Measurements from ENCODE around the gene NUDT8. TPM values are rescaled to one million over a fixed set of nuclear protein-coding genes. Genes with fewer than 3 reads are reported as not detected.
"Not testable (repeated sequence)": the region's sequence is repeated elsewhere in the genome, so short reads cannot be mapped to it uniquely, and the experiment has no call there.

The NUDT8 gene
- total RNA-seq, 1 donor from 2014 or later, result 5.2 TPM

DNA sequence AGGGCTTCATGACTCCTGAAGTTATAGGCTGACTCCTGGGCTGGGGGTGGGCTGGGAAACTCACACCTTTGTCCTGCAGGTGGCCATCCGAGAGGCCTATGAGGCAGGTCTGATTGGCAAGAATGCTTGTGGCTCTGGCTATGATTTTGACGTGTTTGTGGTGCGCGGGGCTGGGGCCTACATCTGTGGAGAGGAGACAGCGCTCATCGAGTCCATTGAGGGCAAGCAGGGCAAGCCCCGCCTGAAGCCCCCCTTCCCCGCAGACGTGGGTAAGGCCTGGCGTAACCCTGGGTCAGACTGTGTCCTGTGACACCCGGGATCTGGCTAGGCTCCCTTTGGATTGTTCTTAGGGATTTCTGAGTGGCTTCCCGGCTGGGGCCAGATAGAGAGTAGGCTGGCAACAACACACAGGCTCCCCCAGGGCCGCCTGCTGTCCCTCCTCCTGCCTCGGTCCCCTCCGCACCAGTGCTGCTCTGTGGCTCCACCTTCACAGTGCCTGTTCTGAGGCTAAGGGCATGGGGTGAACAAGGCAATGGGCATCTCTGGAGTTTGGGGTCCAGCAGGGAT lies 19.4 kb downstream of the NUDT8 start:
- Histone ChIP-seq H3K9ac (ENCODE audit: low read depth in 1 of 3, low read length in 3 of 3) (no peak overlapping the region), H3K27ac (ENCODE audit: low read depth, low read length) (no peak overlapping the region), H3K36me3 (ENCODE audit: control insufficient read depth in 3 of 3, insufficient read depth in 3 of 3, low read length in 3 of 3) (peaks cover 40 to 54% (median 42%) of the 10 kb centered on the region in 3 donors), H3K4me1 (ENCODE audit: control insufficient read depth in 3 of 3, insufficient read depth in 3 of 3, low read length in 3 of 3) (peaks cover 30 to 47% (median 36%) of the 10 kb centered on the region in 3 donors), H3K9me3 (ENCODE audit: control insufficient read depth in 3 of 3, low read length in 3 of 3) (no peaks in the 10 kb centered on the region), H3K27me3 (ENCODE audit: control insufficient read depth in 3 of 3, insufficient read depth in 3 of 3, low read length in 3 of 3) (peaks cover 6 to 11% (median 9%) of the 10 kb centered on the region in 3 donors), H3K4me3 (ENCODE audit: low read length in 3 of 3) (no peak overlapping the region)

DNA sequence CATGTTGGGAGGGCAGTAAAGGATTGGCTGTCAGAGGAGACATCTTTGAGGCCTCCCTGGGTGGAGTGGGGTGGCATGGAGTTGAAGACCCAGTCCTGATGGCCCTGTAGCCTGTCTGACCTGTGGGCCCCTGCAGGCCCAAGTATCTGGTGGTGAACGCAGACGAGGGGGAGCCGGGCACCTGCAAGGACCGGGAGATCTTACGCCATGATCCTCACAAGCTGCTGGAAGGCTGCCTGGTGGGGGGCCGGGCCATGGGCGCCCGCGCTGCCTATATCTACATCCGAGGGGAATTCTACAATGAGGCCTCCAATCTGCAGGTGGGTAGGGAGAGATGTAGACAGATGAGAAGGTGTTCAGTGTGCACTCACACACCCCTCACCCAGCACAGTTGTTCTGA lies 20.4 kb downstream of the NUDT8 start:
- H3K27me3 ChIP-seq (ENCODE audit: control insufficient read depth in 3 of 3, insufficient read depth in 3 of 3, low read length in 3 of 3), result no peaks in the 10 kb centered on the region
- H3K36me3 ChIP-seq (ENCODE audit: control insufficient read depth in 3 of 3, insufficient read depth in 3 of 3, low read length in 3 of 3), result peaks cover 40 to 54% (median 42%) of the 10 kb centered on the region in 3 donors
- no peak overlapping the region for H3K9ac ChIP-seq (ENCODE audit: low read depth in 1 of 3, low read length in 3 of 3)
- H3K4me3 ChIP-seq (ENCODE audit: low read length in 3 of 3), result no peak overlapping the region
- H3K9me3 ChIP-seq (ENCODE audit: control insufficient read depth in 3 of 3, low read length in 3 of 3), result no peaks in the 10 kb centered on the region
- H3K27ac ChIP-seq (ENCODE audit: low read depth, low read length), result no peak overlapping the region
- peaks cover 33 to 43% (median 39%) of the 10 kb centered on the region in 3 donors for H3K4me1 ChIP-seq (ENCODE audit: control insufficient read depth in 3 of 3, insufficient read depth in 3 of 3, low read length in 3 of 3)

DNA sequence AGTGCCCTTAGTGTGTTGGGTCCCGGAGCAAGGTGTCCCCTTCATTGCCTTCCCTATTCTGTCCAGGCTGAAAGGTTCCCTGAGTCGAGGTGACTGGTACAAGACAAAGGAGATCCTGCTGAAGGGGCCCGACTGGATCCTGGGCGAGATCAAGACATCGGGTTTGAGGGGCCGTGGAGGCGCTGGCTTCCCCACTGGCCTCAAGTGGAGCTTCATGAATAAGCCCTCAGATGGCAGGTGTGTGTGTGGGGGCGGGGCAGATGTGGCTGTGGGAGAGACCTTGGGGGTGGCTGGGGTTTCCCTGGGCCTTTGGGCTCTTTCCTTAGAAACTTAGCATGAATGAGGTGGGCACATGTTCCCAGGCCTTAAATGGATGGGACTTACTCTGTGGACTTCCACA lies 21.3 kb downstream of the NUDT8 start:
- Histone ChIP-seq H3K27ac (ENCODE audit: low read depth, low read length) (no peak overlapping the region), H3K27me3 (ENCODE audit: control insufficient read depth in 3 of 3, insufficient read depth in 3 of 3, low read length in 3 of 3) (no peaks in the 10 kb centered on the region), H3K36me3 (ENCODE audit: control insufficient read depth in 3 of 3, insufficient read depth in 3 of 3, low read length in 3 of 3) (peaks cover 40 to 53% (median 42%) of the 10 kb centered on the region in 3 donors), H3K9ac (ENCODE audit: low read depth in 1 of 3, low read length in 3 of 3) (peak overlapping the region in 1 of 3 donors; percentile 99), H3K9me3 (ENCODE audit: control insufficient read depth in 3 of 3, low read length in 3 of 3) (no peaks in the 10 kb centered on the region), H3K4me3 (ENCODE audit: low read length in 3 of 3) (no peak overlapping the region), H3K4me1 (ENCODE audit: control insufficient read depth in 3 of 3, insufficient read depth in 3 of 3, low read length in 3 of 3) (peaks cover 26 to 35% (median 30%) of the 10 kb centered on the region in 3 donors)

DNA sequence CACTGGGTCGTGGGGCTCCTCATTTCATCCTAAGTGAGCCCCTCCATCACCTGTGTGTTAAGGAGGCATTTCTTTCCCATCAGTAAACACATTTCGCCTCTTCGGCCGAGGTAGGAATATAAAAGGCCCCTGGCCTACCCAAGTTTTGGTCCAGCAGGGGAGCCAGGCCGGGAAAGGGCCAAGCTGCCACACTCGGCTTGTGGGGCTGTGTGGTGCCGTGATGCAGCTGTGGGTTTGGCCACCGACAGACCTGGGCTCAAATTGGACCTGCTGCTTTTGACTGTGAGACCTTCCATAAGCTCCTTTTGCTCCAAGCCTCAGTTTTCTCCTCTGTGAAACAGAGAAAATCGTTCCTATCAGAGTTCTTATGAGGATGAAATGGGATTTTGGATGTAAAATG lies 22.2 kb downstream of the NUDT8 start:
- peak overlapping the region; percentile 95 to 99 (median 97) for H3K4me3 ChIP-seq (ENCODE audit: low read length in 3 of 3)
- peaks cover 36 to 44% (median 39%) of the 10 kb centered on the region in 3 donors for H3K36me3 ChIP-seq (ENCODE audit: control insufficient read depth in 3 of 3, insufficient read depth in 3 of 3, low read length in 3 of 3)
- H3K9ac ChIP-seq (ENCODE audit: low read depth in 1 of 3, low read length in 3 of 3), result peak overlapping the region; percentile 98 to 99 (median 99)
- H3K4me1 ChIP-seq (ENCODE audit: control insufficient read depth in 3 of 3, insufficient read depth in 3 of 3, low read length in 3 of 3), result peaks cover 26 to 35% (median 29%) of the 10 kb centered on the region in 3 donors
- no peaks in the 10 kb centered on the region for H3K27me3 ChIP-seq (ENCODE audit: control insufficient read depth in 3 of 3, insufficient read depth in 3 of 3, low read length in 3 of 3)
- no peaks in the 10 kb centered on the region for H3K9me3 ChIP-seq (ENCODE audit: control insufficient read depth in 3 of 3, low read length in 3 of 3)
- peak overlapping the region; percentile 88 for H3K27ac ChIP-seq (ENCODE audit: low read depth, low read length)

DNA sequence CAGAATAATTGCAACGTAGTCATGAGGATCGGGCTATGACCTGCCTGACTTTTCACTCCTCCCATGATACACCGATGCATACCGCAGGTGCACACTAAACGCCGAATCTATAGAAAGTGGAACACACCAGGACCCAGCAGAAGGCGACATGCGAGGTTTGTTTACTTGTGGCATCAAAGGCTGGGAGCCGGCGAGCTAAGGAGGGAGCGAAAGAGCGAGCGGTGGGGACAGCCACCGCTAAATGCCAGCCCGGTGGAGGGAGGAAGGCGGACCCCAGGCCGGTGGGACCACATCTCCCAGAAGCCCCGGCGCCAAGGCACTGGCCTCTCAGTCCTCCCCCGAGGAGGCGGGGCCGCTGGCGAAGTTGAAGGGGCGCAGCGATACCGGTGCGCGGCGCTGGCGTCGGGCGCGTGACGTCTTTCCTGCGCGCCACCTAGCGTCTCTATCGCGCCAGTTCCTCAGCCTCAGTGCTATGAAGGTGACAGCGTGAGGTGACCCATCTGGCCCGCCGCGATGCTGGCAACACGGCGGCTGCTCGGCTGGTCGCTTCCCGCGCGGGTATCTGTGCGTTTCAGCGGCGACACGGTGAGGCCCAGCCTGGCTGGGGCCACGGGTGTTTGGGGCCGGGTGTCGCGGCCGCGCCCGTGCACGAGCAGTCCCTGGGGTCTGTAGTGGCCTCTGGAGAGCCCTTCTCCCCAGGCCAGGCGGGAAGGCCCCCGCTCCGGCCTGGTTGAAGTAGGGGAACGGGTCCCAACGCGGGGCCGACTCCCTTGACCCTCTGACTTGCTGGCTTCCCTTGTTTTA lies 23.0 kb downstream of the NUDT8 start, which contains the start of gene NDUFV1:
Gene NDUFV1 (plus strand): TSS at position 445 of the 804 bp plus-strand sequence. CDS start 69 bp downstream, at position 514.
- Histone ChIP-seq H3K4me3 (ENCODE audit: low read length in 3 of 3) (peak within 1 kb of the TSS; percentile 95 to 99 (median 97)), H3K4me1 (ENCODE audit: control insufficient read depth in 3 of 3, insufficient read depth in 3 of 3, low read length in 3 of 3) (peaks cover 26 to 35% (median 29%) of the 10 kb centered on the region in 3 donors), H3K36me3 (ENCODE audit: control insufficient read depth in 3 of 3, insufficient read depth in 3 of 3, low read length in 3 of 3) (peaks cover 28 to 36% (median 32%) of the 10 kb centered on the region in 3 donors), H3K9me3 (ENCODE audit: control insufficient read depth in 3 of 3, low read length in 3 of 3) (no peaks in the 10 kb centered on the region), H3K27me3 (ENCODE audit: control insufficient read depth in 3 of 3, insufficient read depth in 3 of 3, low read length in 3 of 3) (no peaks in the 10 kb centered on the region), H3K27ac (ENCODE audit: low read depth, low read length) (peak within 1 kb of the TSS; percentile 88), H3K9ac (ENCODE audit: low read depth in 1 of 3, low read length in 3 of 3) (peak within 1 kb of the TSS; percentile 98 to 99 (median 99))

DNA sequence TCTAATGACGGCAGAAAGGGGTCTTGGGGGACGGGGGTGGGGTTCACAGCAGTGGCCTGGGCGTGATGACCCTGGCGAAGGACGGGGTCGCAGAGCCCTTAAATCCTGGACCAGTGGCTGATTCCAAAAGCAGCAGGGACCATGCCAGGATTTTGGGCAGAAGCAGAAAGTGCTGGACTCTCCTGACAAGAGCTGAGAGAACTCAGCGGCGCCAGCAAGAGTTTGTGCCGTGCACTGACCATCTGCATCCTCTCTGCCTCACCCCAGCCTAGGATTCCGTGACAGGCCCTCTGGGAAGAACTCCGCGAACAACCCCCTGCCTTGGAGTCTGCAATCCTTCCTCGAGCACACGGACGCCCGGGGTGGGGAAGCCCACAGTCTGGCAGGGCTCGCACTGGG lies 23.6 kb downstream of the NUDT8 start:
- Histone ChIP-seq H3K4me3 (ENCODE audit: low read length in 3 of 3) (peak overlapping the region; percentile 95 to 99 (median 97)), H3K36me3 (ENCODE audit: control insufficient read depth in 3 of 3, insufficient read depth in 3 of 3, low read length in 3 of 3) (peaks cover 23 to 30% (median 26%) of the 10 kb centered on the region in 3 donors), H3K27ac (ENCODE audit: low read depth, low read length) (no peak overlapping the region), H3K4me1 (ENCODE audit: control insufficient read depth in 3 of 3, insufficient read depth in 3 of 3, low read length in 3 of 3) (peaks cover 26 to 35% (median 29%) of the 10 kb centered on the region in 3 donors), H3K27me3 (ENCODE audit: control insufficient read depth in 3 of 3, insufficient read depth in 3 of 3, low read length in 3 of 3) (peaks cover 0 to under 1% (median 0%) of the 10 kb centered on the region in 3 donors), H3K9ac (ENCODE audit: low read depth in 1 of 3, low read length in 3 of 3) (peak overlapping the region; percentile 98 to 99 (median 99)), H3K9me3 (ENCODE audit: control insufficient read depth in 3 of 3, low read length in 3 of 3) (no peaks in the 10 kb centered on the region)

DNA sequence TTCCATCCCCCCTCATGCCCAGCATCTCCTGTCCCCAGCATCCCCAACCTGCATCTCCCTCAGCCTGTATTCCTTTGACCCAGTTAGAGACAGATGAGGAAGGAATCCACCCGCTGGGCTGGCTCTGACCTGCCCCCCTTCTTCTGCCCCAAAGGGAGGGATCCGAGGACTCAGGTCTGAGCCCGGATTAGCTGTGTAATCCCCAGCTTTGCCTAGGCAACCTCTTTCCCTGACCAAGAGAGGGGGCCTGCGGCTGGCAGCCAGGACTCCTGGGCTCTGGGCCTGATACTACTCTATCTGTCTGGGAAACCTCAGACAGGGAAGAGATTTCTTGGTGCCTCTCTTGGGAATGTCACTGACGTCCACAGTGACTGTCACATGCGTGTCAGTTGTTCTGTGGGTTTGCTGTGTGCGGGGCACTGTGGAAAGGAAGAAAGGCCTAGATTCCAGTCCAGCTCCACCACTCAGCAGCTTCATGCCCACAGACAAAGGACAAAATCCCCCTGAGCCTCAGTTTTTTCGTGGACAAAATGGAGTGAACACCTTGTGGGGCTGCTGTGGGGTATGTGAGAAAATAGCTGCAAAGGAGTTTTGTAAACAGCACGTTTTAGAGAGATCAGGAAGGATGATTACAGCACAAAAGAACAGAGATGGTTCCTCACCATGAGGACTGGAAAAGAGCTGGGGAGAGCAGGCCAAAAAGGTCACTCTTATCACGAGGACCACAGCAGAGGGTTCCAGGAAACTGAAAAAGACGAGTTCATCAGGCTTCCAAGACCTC lies 24.3 kb downstream of the NUDT8 start:
- H3K27ac ChIP-seq (ENCODE audit: low read depth, low read length), result no peak overlapping the region
- peaks cover 17 to 23% (median 20%) of the 10 kb centered on the region in 3 donors for H3K36me3 ChIP-seq (ENCODE audit: control insufficient read depth in 3 of 3, insufficient read depth in 3 of 3, low read length in 3 of 3)
- H3K4me3 ChIP-seq (ENCODE audit: low read length in 3 of 3), result peak overlapping the region in 1 of 3 donors; percentile 95
- no peaks in the 10 kb centered on the region for H3K9me3 ChIP-seq (ENCODE audit: control insufficient read depth in 3 of 3, low read length in 3 of 3)
- H3K27me3 ChIP-seq (ENCODE audit: control insufficient read depth in 3 of 3, insufficient read depth in 3 of 3, low read length in 3 of 3), result peaks cover 0 to 5% (median 3%) of the 10 kb centered on the region in 3 donors
- peak overlapping the region in 2 of 3 donors; percentile 61 to 99 for H3K9ac ChIP-seq (ENCODE audit: low read depth in 1 of 3, low read length in 3 of 3)
- peaks cover 26 to 35% (median 29%) of the 10 kb centered on the region in 3 donors for H3K4me1 ChIP-seq (ENCODE audit: control insufficient read depth in 3 of 3, insufficient read depth in 3 of 3, low read length in 3 of 3)

DNA sequence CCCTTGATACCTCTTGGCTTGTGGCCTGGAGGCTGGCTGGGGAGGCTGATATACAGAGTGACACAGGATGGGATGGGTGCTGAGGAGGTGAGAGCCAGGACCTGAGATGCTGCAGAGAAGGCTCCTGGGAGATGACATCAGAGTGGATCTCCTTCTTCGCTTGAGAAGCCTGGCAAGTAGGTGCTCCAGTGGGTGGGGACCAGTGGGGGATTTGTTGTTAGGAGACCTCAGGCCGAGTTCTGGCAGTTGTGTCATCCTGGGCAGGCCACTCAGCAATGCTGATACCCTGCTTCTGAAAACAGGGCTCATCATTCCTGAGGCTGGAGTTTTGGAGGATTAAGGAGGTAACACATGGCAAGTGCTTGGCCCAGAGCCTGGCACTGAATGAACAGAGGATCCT lies 24.9 kb downstream of the NUDT8 start:
- peaks cover 15 to 17% (median 15%) of the 10 kb centered on the region in 3 donors for H3K36me3 ChIP-seq (ENCODE audit: control insufficient read depth in 3 of 3, insufficient read depth in 3 of 3, low read length in 3 of 3)
- no peak overlapping the region for H3K4me3 ChIP-seq (ENCODE audit: low read length in 3 of 3)
- H3K9ac ChIP-seq (ENCODE audit: low read depth in 1 of 3, low read length in 3 of 3), result peak overlapping the region in 1 of 3 donors; percentile 45
- H3K9me3 ChIP-seq (ENCODE audit: control insufficient read depth in 3 of 3, low read length in 3 of 3), result no peaks in the 10 kb centered on the region
- peaks cover 26 to 35% (median 29%) of the 10 kb centered on the region in 3 donors for H3K4me1 ChIP-seq (ENCODE audit: control insufficient read depth in 3 of 3, insufficient read depth in 3 of 3, low read length in 3 of 3)
- peaks cover 0 to 6% (median 3%) of the 10 kb centered on the region in 3 donors for H3K27me3 ChIP-seq (ENCODE audit: control insufficient read depth in 3 of 3, insufficient read depth in 3 of 3, low read length in 3 of 3)
- H3K27ac ChIP-seq (ENCODE audit: low read depth, low read length), result no peak overlapping the region

DNA sequence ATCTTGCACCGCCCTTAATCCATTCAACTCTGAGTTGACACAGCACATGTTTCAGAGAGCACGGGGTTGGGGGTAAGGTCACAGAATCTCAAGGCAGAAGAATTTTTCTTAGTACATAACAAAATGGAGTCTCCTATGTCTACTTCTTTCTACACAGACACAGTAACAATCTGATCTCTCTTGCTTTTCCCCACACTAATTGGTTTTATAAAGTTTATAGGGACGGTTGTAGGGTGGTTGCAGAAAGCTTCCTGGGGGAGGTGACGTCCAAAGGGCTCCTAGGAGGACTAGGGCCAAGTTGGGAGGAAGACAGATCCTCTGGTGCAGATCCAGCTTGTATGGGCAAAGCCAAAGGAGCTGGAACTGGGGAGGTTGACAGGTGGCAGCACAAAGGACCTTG lies 25.6 kb downstream of the NUDT8 start:
- not testable (repeated sequence) for H3K4me3 ChIP-seq (ENCODE audit: low read length in 3 of 3); H3K27me3 ChIP-seq (ENCODE audit: control insufficient read depth in 3 of 3, insufficient read depth in 3 of 3, low read length in 3 of 3); H3K27ac ChIP-seq (ENCODE audit: low read depth, low read length); H3K9me3 ChIP-seq (ENCODE audit: control insufficient read depth in 3 of 3, low read length in 3 of 3); H3K9ac ChIP-seq (ENCODE audit: low read depth in 1 of 3, low read length in 3 of 3)
- Histone ChIP-seq H3K36me3 (ENCODE audit: control insufficient read depth in 3 of 3, insufficient read depth in 3 of 3, low read length in 3 of 3) (peaks cover 9 to 11% (median 10%) of the 10 kb centered on the region in 3 donors), H3K4me1 (ENCODE audit: control insufficient read depth in 3 of 3, insufficient read depth in 3 of 3, low read length in 3 of 3) (peaks cover 24 to 35% (median 29%) of the 10 kb centered on the region in 3 donors)
